ENCODE results near the gene APOO. TPM values are rescaled to one million over a fixed set of nuclear protein-coding genes. Genes with fewer than 3 reads are reported as not detected.
A peak's percentile ranks its signal among the peaks of the same experiment; 100 is the strongest.

Gene APOO
- total RNA-seq, 2 donors from 2014 or later: 7.5 to 9.9 TPM

DNA sequence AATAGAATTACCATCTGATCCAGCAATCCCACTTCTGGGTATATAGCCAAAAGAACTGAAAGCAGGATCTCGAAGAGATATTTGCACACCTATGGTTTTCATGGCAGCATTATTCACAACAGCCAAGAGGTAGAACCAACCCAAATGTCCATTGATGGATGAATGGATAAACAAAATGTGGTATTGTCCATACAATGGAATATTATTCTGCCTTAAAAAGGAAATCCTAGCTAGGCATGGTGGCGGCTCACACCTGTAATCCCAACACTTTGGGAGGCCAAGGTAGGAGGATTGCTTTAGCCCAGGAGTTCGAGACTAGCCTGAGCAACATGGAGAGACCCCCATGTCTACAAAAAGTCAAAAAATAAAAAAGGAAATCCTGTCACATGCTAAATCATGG, 97.5 kb downstream of the APOO start:
- DNase-seq: no peak
- Histone ChIP-seq H3K4me3 (no peak overlapping the region), H3K36me3 (replicated peaks in 1 of 2; ENCODE audit: insufficient read depth in 1 of 2, low read depth in 2 of 2) (no peaks in the 10 kb centered on the region), H3K27me3 (no peaks in the 10 kb centered on the region), H3K4me1 (peaks cover 15% of the 10 kb centered on the region), H3K27ac (no peak overlapping the region), H3K9me3 (no peaks in the 10 kb centered on the region)
- intact Hi-C loops (cut with DNase I): no loop called here
- TF ChIP-seq, protein P1, sequence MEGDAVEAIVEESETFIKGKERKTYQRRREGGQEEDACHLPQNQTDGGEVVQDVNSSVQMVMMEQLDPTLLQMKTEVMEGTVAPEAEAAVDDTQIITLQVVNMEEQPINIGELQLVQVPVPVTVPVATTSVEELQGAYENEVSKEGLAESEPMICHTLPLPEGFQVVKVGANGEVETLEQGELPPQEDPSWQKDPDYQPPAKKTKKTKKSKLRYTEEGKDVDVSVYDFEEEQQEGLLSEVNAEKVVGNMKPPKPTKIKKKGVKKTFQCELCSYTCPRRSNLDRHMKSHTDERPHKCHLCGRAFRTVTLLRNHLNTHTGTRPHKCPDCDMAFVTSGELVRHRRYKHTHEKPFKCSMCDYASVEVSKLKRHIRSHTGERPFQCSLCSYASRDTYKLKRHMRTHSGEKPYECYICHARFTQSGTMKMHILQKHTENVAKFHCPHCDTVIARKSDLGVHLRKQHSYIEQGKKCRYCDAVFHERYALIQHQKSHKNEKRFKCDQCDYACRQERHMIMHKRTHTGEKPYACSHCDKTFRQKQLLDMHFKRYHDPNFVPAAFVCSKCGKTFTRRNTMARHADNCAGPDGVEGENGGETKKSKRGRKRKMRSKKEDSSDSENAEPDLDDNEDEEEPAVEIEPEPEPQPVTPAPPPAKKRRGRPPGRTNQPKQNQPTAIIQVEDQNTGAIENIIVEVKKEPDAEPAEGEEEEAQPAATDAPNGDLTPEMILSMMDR (IDR thresholded peaks at IDR 0.05): no peak
- no peak for TF ChIP-seq POLR2A (IDR thresholded peaks at IDR 0.05)
- ATAC-seq: no peak
- WGBS, 2 donors: 84 to 97% methylated on average over 3 of the region's 3 CpGs

DNA sequence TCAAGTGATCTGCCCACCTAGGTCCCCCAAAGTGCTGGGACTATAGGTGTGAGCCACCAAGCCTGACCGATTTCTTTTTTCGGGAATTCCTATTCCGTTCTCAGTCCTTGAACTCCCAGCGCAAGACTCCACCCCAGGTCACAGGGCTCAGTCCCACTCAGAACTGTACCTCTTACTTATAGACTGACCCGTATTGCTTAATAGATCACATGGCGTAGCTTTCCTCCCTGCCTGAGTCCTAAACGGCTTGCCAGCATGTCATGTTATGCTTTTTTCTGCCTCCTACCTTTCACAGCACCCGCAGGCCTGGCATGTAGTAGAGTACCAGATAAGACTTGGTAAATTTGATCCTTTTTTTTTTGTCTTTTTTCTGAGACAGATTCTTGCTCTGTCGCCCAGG, 102.3 kb downstream of the APOO start:
- H3K4me1 ChIP-seq: peaks cover 23% of the 10 kb centered on the region
- H3K4me3 ChIP-seq: no peak overlapping the region
- H3K36me3 ChIP-seq (replicated peaks in 1 of 2; ENCODE audit: insufficient read depth in 1 of 2, low read depth in 2 of 2): no peaks in the 10 kb centered on the region
- intact Hi-C loops (cut with DNase I): no loop called here
- TF ChIP-seq POLR2A (IDR thresholded peaks at IDR 0.05): no peak
- WGBS, 2 donors: 82 to 90% methylated on average over 8 to 9 of the region's 9 CpGs
- peak overlapping the region in 3 of 4 donors; percentile 48 to 77 (median 76) for H3K27ac ChIP-seq
- H3K27me3 ChIP-seq: no peaks in the 10 kb centered on the region
- ATAC-seq (no peak), DNase-seq (no peak)
- no peaks in the 10 kb centered on the region for H3K9me3 ChIP-seq

DNA sequence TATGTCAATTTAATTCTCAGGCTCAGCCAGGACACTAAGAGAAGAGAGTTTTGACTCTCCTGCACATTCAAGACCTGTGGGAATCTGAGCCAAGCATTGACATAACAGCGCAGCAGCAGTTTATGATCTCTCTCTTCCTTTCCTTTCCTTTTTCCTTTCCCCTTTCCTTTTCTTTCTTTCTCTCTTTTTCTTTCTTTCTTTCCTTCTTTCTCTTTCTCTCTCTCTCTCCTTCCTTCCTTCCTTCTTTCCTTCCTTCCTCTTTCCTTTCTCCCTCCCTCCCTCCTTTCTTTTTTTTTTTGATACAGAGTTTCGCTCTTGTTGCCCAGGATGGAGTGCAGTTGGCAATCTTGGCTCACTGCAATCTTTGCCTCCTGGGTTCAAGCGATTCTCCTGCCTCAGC, 103.2 kb downstream of the APOO start:
- no peaks in the 10 kb centered on the region for H3K9me3 ChIP-seq
- WGBS, 2 donors: 67 to 75% methylated on average over 1 to 2 of the region's 3 CpGs
- ATAC-seq (no peak), DNase-seq (no peak)
- intact Hi-C loops (cut with DNase I): no loop called here
- H3K4me3 ChIP-seq: no peak overlapping the region
- peak overlapping the region; percentile 48 to 77 (median 66) for H3K27ac ChIP-seq
- H3K36me3 ChIP-seq (replicated peaks in 1 of 2; ENCODE audit: insufficient read depth in 1 of 2, low read depth in 2 of 2): no peaks in the 10 kb centered on the region
- H3K27me3 ChIP-seq: no peaks in the 10 kb centered on the region
- peaks cover 23% of the 10 kb centered on the region for H3K4me1 ChIP-seq
- TF ChIP-seq POLR2A (IDR thresholded peaks at IDR 0.05): no peak
- TF ChIP-seq, protein P1 (IDR thresholded peaks at IDR 0.05): no peak

DNA sequence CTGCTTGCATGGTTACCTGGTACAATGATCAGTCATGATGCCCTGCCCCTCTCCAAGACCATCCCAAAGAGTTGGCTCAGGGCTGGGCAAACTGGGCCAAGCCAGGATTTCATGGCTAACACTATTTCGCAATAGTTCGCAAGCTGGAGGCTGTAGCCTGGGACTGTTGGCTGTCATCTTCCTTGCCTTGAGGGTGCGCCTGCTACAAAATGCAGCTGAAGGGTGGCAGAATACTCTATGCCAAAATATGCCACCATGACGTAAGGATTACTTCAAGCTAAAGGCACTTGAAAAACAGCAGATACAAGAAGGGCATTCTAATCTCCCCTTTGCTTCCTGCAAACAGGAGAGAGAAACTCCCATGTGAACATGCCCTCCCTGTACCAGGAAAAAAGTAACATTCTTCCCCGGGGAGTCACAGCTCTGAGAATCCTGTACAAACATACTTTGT, 103.8 kb downstream of the APOO start:
- 43 to 54% methylated on average over 4 to 5 of the region's 5 CpGs for WGBS, 2 donors
- TF ChIP-seq, protein P1 (IDR thresholded peaks at IDR 0.05): no peak
- TF ChIP-seq POLR2A (IDR thresholded peaks at IDR 0.05): peak in 1 of 3 donors; percentile 36
- H3K27ac ChIP-seq: peak overlapping the region; percentile 48 to 77 (median 66)

DNA sequence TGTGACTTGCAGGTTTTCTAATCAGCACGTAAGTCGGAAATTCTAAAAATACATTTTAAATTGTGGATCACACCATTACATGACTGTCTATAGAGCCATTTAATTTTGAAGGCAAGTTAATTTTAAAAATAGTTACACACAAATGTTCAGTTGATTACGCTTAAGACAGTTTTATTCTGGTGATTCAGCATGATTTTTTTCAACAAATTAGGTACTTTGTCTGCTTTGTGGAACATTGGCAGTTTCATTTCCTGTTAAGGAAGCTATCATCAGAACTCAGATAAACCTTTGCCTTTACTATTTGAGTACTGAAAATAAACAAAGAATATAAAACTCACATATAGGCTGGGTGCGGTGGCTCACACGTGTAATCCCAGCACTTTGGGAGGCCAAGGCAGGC, 105.3 kb downstream of the APOO start:
- H3K4me3 ChIP-seq: no peak overlapping the region
- H3K9me3 ChIP-seq: no peaks in the 10 kb centered on the region
- 79 to 86% methylated on average over 5 of the region's 5 CpGs for WGBS, 2 donors
- TF ChIP-seq POLR2A (IDR thresholded peaks at IDR 0.05): no peak
- TF ChIP-seq, protein P1 (IDR thresholded peaks at IDR 0.05): no peak
- DNase-seq (no peak), ATAC-seq (no peak)
- no peaks in the 10 kb centered on the region for H3K27me3 ChIP-seq
- peak overlapping the region in 2 of 4 donors; percentile 6 to 77 for H3K27ac ChIP-seq
- H3K36me3 ChIP-seq (replicated peaks in 1 of 2; ENCODE audit: insufficient read depth in 1 of 2, low read depth in 2 of 2): no peaks in the 10 kb centered on the region
- peaks cover 22% of the 10 kb centered on the region for H3K4me1 ChIP-seq
- intact Hi-C loops (cut with DNase I): no loop called here

More for the DNA sequence above, 103.8 kb downstream of the APOO start:
- peak in 3 of 4 donors; percentile 16 to 63 (median 37) for DNase-seq
- ATAC-seq: peak; percentile 81
- Histone ChIP-seq H3K4me1 (peaks cover 23% of the 10 kb centered on the region), H3K9me3 (no peaks in the 10 kb centered on the region), H3K4me3 (no peak overlapping the region), H3K36me3 (replicated peaks in 1 of 2; ENCODE audit: insufficient read depth in 1 of 2, low read depth in 2 of 2) (no peaks in the 10 kb centered on the region), H3K27me3 (no peaks in the 10 kb centered on the region)
- intact Hi-C loops (cut with DNase I): no loop called here
